Eye (tissue), 1 donor: ENCODE data around the gene GRK1.
"Not testable (repeated sequence)": the region's sequence is repeated elsewhere in the genome, so short reads cannot be mapped to it uniquely, and the experiment has no call there.

Experiments used
- DNase-seq: peaks from one replicate; pipeline ENCODE4 v3.0.0-alpha.2; 2015

GRK1 gene

GRCh38 chr13:113666951-113667701, at the start of gene GRK1:
GRK1 (plus strand) TSS chr13:113667219; CDS start chr13:113667387, 168 bp downstream.
- no peak for DNase-seq

DNA sequence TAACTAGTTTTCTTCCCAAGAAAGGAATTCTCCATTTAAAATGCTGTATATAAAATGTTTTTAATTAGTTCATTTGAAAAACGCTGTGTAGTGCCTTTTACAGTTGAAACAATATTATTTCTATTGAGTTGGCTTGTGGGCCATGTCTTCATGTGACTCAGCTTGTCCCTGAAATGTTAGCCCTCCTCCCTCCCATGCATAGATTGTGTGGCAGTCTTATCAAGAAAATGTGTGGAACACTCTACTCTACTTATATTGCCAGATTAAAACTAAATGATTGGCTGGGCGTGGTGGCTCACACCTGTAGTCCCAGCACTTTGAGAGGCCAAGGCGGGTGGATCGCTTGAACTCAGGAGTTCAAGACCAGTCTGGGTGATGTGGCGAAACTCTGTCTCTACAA, 49.1 kb upstream of the GRK1 start:
- no peak for DNase-seq

- DNase-seq, result no peak
These were observed 48.6 kb upstream of the GRK1 start for GRCh38 chr13:113618455-113618854.

DNA sequence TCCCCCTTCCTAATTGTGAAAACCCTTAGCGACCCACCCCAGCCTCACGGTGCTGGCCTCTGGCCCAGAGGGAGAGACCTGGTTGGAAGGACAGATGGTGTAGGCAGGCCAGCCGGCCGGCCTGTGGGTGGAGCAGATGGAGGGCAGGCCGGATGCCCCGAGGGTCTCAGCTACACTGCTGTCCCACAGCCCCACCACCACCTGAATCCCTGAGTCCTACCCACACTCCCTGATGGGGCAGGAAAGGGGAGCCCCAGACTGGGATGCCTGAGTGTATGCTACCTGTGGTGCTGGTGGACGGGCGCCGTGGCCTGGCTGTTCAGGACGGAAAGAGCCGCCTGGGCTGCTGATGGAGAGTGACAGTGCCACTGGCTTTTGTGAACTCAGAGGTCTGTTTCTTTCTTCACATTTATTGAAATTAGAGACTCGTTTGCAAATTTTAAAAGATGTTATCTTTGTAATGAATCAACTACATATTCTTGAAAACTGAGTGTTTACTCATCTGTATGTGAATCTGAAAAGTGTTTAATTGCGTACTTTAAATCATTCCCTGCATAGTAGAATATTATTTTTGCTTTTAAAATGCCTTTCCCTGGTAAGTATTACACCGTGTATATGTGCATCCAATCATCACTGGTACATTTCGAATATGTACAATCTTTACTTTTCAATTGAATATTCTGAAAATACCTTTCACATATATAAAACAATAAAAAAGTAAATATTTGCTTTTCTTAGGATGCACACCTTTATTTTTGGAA, 46.8 kb upstream of the GRK1 start:
- DNase-seq, result no peak

GRCh38 chr13:113621046-113621445, 46.0 kb upstream of the GRK1 start:
- no peak for DNase-seq

DNA sequence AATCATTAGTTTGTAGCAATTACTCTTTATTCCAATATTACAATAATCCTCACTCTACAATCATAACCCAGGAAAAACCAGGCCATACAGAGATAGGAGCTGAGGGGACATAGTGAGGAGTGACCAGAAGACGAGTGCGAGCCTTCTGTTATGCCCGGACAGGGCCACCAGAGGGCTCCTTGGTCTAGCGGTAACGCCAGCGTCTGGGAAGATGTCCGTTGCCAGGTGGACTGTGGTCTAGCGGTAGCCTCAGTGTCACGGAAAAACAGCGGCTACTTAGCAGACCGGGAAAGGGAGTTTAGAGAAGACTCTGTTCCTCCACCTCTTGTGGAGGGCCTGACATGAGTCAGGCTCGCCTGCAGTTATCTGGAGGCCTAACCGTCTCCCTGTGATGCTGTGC, 45.5 kb upstream of the GRK1 start:
- not testable (repeated sequence) for DNase-seq

- not testable (repeated sequence) for DNase-seq
These were observed 45.0 kb upstream of the GRK1 start for GRCh38 chr13:113621986-113622550.

GRCh38 chr13:113622791-113623490, 44.1 kb upstream of the GRK1 start:
- no peak for DNase-seq

GRCh38 chr13:113623491-113624234, 43.4 kb upstream of the GRK1 start:
- peak; percentile 46 for DNase-seq

DNA sequence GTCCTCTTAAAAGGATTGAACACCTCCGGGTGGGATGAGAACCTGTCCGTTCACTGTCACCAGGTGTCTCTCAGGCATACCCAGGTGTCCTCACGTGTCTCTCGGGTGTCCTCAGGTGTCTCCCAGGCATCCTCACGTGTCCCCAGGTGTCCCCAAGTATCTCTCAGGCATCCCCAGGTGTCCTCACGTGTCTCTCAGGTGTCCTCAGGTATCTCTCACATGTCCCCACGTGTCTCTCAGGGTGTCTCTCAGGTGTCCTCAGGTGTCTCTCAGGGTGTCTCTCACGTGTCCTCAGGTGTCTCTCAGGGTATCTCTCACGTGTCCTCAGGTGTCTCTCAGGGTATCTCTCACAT, 42.8 kb upstream of the GRK1 start:
- DNase-seq, result no peak

- DNase-seq, result not testable (repeated sequence)
These were observed 42.2 kb upstream of the GRK1 start for GRCh38 chr13:113624640-113625304.

DNA sequence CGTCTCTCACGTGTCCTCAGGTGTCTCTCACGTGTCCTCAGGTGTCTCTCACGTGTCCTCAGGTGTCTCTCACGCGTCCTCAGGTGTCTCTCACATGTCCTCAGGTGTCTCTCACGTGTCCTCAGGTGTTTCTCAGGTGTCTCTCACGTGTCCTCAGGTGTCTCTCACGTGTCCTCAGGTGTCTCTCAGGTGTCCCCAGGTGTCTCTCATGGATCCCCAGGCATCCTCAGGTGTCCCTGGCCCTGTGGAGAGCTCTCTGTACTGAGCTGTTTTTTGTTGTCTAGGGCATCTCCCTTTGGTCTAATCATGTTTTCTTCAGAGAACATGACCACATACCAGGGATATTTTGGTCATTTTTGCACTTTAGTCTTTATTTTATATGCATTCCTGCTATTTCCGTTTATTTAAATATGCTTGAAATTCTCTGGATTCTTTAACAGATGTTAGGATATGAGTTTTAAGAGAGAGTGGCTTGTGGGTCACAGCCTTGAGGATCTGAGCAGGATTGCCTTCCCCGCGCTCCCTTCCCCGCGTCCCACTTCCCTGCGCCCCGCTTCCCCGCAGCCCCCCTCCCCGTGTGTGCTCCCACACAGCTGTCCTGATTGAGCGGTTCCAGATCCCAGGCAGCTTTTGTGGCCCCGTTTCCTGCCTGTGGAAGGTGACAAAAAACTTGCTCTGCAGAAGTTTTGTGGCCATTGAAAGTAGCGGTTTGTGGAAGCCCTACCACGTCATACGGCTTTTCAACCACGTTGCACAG, 40.9 kb upstream of the GRK1 start:
- peak; percentile 45 for DNase-seq

- no peak for DNase-seq
These were observed 39.9 kb upstream of the GRK1 start for GRCh38 chr13:113627136-113627535.

GRCh38 chr13:113628291-113629270, 38.4 kb upstream of the GRK1 start:
- no peak for DNase-seq

- DNase-seq, result peak; percentile 62
These were observed 37.2 kb upstream of the GRK1 start for GRCh38 chr13:113629866-113630265.

- DNase-seq, result no peak
These were observed 36.7 kb upstream of the GRK1 start for GRCh38 chr13:113630296-113630695.

DNA sequence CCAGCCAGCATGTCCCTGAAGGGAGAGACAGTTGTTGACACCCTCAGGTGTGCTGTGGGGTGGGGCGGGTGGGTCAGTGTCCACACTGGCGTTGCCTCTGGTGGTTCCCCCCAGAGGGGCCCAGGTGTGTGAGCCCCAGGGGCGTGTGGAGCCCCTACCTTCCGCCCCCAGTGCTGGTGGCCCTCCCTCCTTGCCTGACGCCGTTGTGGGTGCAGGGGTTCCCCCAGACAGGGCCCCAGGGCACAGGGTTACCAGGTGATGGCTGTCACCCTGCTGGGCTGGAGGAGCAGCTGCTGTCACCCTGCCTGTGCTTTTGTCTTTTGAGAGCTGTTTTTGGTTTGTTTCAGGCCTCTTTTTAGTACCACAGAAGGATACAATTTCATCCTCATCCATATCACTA, 36.2 kb upstream of the GRK1 start:
- DNase-seq, result no peak

- DNase-seq, result no peak
These were observed 35.5 kb upstream of the GRK1 start for GRCh38 chr13:113631341-113632095.
